NT2/D1 (cell line): Measurements from ENCODE around the gene TGFBR1.

ENCODE experiments used
- SUZ12 ChIP-seq: IDR thresholded peaks from 2 replicates; pipeline ENCODE4 v1.6.1; 2011; ENCODE audit not compliant: insufficient read length, insufficient read depth; ENCODE audit errors: extremely low read depth
- YY1 ChIP-seq: IDR thresholded peaks from 2 replicates; pipeline ENCODE4 v1.6.1; 2011; ENCODE audit not compliant: insufficient read length, insufficient read depth
- ZNF274 ChIP-seq: IDR thresholded peaks from 2 replicates; pipeline ENCODE4 v1.6.1; 2011; ENCODE audit warnings: mild to moderate bottlenecking, low read depth, low read length

- TF ChIP-seq ZNF274 (no peak), YY1 (no peak), SUZ12 (no peak)
Observed at GRCh38 chr9:99162759-99163364, 57.9 kb downstream of the TGFBR1 start.
